ENCODE data around the gene TCAF1. TPM values are rescaled to one million over a fixed set of nuclear protein-coding genes. Genes with fewer than 3 reads are reported as not detected.

The TCAF1 gene
- total RNA-seq, 1 donor from 2014 or later: 30.9 TPM

DNA sequence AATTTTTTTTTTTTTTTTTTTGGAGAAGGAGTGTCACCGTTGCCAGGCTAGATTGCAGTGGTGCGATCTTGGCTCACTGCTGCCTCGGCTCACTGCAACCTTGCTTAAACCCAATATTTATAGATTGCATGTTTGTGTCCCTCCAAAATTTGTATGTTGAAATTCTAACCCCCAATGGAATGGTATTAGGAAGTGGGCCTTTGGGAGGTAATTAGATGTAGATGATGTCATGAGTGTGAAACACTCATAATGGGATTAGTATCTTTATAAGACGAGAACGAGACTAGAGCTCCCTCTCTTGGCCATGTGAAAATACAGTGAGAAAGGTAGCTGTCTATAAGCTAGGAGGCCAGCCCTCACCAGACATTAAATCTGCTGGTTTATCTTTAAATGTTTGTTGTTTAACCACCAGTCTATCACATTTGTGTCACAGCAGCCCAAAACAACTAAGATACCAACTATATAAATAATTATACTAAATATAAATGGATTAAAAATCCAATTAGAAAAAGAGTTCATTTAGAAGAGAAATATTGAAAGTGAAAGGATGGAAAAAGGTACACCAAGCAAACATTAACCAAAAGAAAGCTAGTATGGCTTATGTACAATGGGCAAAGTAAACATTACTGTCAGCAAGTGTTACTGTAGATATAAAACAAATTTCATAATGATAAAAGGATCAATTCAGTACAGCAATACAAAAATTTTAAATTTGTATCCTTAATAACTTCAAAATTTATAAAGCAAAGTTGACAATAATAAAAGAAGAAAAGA, 9.3 kb downstream of the TCAF1 start:
- no peak for DNase-seq (ENCODE audit: low spot score in 2 of 2)
- Histone ChIP-seq H3K27ac (no peak overlapping the region), H3K4me3 (no peak overlapping the region), H3K4me1 (no peaks in the 10 kb centered on the region), H3K9me3 (peaks cover 4 to 43% of the 10 kb centered on the region in 2 donors), H3K36me3 (peaks cover 0 to 8% of the 10 kb centered on the region in 2 donors), H3K27me3 (no peaks in the 10 kb centered on the region)
- intact Hi-C loops (cut with DNase I): no loop called here
- TF ChIP-seq CTCF (IDR thresholded peaks at IDR 0.05): no peak

GRCh38 chr7:143891457-143891856, 10.5 kb downstream of the TCAF1 start:
- Histone ChIP-seq H3K4me1 (no peaks in the 10 kb centered on the region), H3K4me3 (no peak overlapping the region), H3K9me3 (peaks cover 4 to 43% of the 10 kb centered on the region in 2 donors), H3K27me3 (no peaks in the 10 kb centered on the region), H3K36me3 (peaks cover 0 to 8% of the 10 kb centered on the region in 2 donors), H3K27ac (no peak overlapping the region)
- intact Hi-C loops (cut with DNase I): no loop called here
- no peak for DNase-seq (ENCODE audit: low spot score in 2 of 2)
- TF ChIP-seq CTCF (IDR thresholded peaks at IDR 0.05): no peak

DNA sequence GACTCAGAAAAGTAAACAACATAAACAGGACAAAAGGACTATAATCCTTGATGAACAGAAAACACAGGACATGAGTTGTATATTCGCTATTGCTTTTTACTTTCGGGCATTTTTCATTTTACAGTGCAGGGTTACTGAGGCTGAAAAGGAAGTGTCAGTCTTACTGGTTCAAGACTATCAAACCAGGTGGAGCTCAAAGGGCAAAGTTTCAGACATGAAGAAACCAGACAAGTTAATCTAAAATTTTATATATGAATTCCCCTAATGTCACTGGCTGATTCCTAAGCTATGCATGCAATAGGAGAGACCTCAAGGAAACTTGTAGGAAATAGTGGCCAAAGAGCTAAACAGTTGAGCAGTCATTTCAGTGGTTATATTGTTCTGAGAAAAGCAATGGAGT, 11.4 kb downstream of the TCAF1 start:
- no peaks in the 10 kb centered on the region for H3K4me1 ChIP-seq
- DNase-seq (ENCODE audit: low spot score in 2 of 2): no peak
- intact Hi-C loops (cut with DNase I): no loop called here
- H3K9me3 ChIP-seq: peaks cover 4 to 43% of the 10 kb centered on the region in 2 donors
- H3K27ac ChIP-seq: no peak overlapping the region
- H3K36me3 ChIP-seq: peaks cover 0 to 8% of the 10 kb centered on the region in 2 donors
- H3K4me3 ChIP-seq: no peak overlapping the region
- no peaks in the 10 kb centered on the region for H3K27me3 ChIP-seq
- no peak for TF ChIP-seq CTCF (IDR thresholded peaks at IDR 0.05)

GRCh38 chr7:143889068-143889467, 12.9 kb downstream of the TCAF1 start:
- Histone ChIP-seq H3K36me3 (peaks cover 0 to 8% of the 10 kb centered on the region in 2 donors), H3K27ac (no peak overlapping the region), H3K4me3 (no peak overlapping the region), H3K27me3 (no peaks in the 10 kb centered on the region), H3K9me3 (peaks cover 4 to 43% of the 10 kb centered on the region in 2 donors), H3K4me1 (peaks cover 0 to 11% of the 10 kb centered on the region in 2 donors)
- intact Hi-C loops (cut with DNase I): no loop called here
- no peak for DNase-seq (ENCODE audit: low spot score in 2 of 2)
- TF ChIP-seq CTCF (IDR thresholded peaks at IDR 0.05): no peak

- intact Hi-C loops (cut with DNase I): no loop called here
- no peak for TF ChIP-seq CTCF (IDR thresholded peaks at IDR 0.05)
- DNase-seq (ENCODE audit: low spot score in 2 of 2): no peak
These were observed 15.0 kb downstream of the TCAF1 start for GRCh38 chr7:143886826-143887477.

More at GRCh38 chr7:143886826-143887477, 15.0 kb downstream of the TCAF1 start:
- H3K27me3 ChIP-seq: no peaks in the 10 kb centered on the region
- H3K9me3 ChIP-seq: peaks cover 0 to 26% of the 10 kb centered on the region in 2 donors
- H3K4me1 ChIP-seq: peaks cover 0 to 13% of the 10 kb centered on the region in 2 donors
- H3K36me3 ChIP-seq: peaks cover 0 to 8% of the 10 kb centered on the region in 2 donors
- H3K27ac ChIP-seq: no peak overlapping the region
- no peak overlapping the region for H3K4me3 ChIP-seq
